HG03521 (cell line): ENCODE measurements around the gene PRG2.
"Not testable (repeated sequence)": the region's sequence is repeated elsewhere in the genome, so short reads cannot be mapped to it uniquely, and the experiment has no call there.

Experiments used
- ATAC-seq: cut with Tn5 transposase; IDR thresholded peaks from one replicate; pipeline ENCODE4 v1.9.1; 2021; ENCODE audit warnings: mild to moderate bottlenecking, moderate library complexity; ENCODE audit not compliant: unreplicated experiment

Gene PRG2

DNA sequence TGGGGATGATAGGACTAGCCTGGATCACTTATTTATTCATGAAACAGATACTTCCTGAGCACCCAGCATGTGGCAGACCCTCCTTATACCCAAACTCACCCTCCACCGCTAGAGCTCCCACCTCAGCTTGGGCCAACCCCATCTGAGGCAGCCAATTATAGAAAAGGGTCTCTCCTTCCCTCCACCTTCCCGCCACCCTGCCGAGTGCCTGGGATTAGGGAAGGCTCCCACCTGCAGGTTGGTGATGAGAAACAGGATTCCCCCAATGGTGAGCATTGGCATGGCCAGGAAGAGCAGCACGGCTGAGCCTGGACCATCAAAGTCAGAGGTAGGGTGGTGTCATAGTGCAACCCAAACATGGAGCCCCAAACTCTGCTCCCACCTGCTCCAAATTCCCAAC is 30.6 kb upstream of the PRG2 start:
- ATAC-seq, result no peak

DNA sequence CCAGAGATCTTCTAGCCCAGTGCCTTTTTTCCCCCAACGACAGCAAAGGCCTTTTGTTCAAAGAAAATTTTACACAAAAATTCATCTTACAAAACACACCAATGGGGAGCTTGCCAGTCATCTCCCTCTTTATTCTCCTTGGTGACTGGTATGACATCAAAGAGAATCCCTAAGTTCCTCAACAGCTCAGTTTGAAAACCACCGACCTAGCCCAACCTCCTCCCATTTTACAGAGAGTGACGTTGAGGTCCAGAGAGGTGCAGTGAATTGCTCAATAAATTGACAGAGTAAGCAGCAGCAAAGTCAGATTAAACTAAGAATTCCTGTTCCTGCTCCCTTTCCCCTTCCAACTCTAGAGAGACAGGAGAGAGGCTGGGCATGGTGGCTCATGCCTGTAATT is 28.7 kb upstream of the PRG2 start:
- ATAC-seq, result no peak

DNA sequence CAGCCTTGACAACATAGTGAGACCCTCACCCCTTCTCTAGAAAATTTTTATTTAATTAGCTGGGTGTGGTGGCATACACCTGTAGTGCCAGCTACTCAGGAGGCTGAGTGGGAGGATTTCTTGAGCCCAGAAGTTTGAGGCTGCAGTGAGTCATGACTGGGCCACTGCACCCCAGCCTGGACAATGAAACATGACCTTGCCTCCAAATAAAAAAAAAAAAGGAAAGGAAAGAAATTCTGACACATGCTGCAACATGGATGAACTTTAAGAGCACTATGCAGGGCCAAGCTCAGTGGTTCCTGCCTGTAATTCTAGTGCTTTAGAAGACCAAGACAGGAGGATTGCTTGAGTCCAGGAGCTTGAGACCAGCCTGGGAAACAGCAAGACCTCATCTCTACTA is 27.7 kb upstream of the PRG2 start:
- ATAC-seq, result no peak

DNA sequence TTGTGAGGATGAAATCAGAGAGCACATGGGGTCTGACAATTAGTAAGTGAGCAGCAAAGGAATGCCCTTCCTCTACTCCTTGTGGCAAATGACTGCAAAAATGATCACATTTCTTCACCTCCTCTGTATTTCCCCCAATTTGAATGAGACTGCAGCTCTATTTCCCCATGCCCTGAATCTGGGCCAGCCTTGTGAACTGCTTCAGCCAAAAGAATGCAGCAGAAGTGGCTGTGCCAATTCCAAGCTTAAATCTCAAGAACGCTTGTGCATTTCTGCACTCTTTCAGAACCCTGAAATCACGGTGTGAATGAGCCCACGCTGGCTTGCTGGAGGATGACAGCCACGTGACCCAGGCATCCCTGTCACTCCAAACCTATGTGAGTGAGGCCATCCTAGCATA is 26.6 kb upstream of the PRG2 start:
- no peak for ATAC-seq

DNA sequence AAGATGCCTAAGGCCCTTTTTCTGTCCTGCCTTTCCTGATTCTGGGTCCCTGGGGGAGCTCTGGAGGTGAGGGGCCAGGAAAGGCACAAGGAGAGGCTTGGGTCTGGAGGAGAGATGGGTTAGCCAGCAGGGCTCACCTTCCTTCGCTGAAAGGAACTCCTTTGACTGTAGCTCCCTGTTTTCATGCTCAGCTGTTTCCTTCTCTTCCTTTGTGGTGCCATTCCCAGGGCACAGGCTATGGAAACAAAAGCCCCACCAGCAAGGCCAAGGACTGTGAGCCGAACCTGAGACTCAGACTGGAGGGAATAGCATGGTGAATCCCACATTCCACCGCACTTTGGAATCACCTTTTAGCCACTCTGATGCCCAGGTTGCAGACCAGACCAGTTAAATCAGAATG is 26.0 kb upstream of the PRG2 start:
- ATAC-seq, result no peak

DNA sequence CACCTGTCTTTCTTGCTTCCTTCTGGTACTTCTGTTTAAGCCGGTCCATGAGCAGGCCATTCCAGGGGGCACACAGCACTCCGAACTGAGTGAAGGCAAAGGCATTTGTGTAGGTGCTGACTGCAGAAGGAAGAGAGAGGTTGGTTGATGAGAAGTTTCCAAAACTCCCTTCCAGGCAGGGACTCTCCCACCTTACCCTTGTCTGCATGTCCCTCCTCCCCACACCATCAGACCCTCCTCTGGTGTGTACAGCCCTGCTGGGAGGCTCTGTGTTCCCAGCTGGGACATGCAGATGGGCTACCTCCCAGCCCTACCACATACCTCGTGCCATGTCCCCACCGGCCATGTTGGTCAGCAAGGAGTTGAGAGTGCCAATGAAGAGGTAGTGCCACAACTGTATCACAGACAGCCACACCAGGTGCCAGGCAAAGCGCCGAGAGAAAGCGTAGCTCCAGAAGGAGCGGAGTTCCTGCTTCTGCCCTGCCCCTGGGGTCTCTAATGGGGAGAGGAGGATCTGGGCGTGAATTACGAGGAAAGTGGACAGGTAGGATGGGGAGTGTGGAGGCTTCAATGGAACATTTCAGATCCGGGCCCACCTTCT is 24.3 kb upstream of the PRG2 start:
- ATAC-seq, result no peak

DNA sequence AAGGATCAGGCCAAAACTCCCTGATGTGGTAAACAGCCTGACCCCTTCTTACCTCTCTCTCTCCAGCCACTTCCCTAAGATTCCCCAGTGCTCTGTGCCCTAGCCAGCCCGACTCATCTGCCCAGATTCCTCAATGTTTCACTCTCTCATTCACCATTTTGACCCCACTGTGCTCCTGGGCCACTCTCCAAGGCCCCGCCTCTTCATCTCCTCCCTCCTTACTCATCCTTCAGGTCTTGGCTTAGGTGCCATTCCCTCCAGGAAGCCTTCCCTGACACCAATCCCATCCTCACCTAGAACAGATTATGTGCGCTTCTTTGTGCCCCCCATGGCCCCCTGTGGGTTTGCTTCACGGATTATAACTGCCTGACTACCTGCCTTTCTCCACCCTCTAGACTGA is 23.2 kb upstream of the PRG2 start:
- no peak for ATAC-seq

DNA sequence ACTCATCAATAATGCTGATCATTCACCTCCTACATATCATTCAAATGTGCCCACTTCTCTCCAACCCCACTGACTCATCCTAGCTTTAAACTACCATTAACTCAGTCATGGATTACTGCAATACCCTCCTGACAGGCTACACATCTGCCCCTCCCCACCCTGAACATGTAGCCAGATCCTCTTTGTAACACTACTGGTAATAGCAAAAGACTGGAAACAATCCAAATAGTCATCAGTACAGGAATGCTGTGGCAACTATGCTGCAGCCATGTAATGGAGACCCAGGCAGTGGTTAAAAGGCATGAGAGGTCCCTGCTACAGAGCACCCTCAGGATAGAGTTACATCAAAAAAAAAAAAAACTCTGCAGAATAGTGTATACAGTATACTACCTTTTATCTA is 19.8 kb upstream of the PRG2 start:
- no peak for ATAC-seq

DNA sequence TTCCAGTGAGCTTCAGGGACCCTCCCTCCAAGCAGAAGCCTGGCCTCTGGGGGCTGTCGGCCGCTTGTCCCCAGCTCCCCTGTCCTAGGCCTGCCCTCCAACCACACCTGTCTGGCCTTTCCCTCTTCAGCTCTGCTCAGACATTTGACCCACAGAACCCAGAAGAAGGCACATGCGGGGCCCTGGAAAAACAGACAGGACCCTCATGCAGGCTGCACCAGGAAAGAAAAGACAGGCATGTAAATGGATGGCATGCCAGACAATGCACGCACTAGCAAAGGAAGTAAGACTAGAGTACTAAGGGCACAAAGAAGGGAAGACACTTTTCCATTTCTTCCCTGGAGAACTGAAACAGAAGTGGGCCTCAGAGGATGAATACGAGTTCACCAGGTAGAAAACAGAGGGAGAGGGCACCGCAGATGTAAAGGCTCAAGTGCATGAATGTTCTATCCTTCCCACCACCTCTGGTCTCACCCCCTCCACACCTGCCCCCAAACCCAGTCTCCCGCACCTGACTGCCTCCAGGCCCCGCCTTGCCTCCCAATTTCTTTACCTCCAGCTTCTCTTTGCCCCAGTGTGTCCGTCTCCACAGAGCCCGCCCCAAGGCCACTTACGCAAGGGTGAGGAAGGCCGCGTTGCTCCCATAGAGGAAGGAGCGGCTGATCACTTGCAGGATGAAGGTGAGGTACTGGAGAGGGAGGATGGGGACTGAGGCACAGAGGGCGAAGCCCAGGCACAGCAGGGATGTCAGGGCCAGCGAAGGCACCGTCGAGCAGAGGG is 19.1 kb upstream of the PRG2 start:
- ATAC-seq, result no peak

DNA sequence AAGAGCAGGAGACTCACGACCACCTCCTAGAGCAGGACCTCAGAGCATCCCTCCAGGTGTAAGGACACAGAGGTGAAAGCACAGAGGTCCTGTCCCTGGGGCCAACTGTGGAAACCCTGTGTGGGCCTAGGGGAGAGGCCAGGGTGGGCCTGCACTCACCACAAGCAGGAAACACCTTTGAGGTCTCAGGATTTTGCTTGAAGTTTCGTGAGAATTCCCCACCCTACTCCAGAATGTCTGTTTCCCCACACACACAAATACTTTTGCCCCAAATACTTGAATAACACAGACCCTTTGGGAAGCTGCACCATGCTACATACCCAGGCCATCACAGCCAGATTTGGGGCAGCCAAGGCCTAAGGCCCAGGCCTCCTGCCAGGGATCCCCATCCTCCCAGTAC is 18.3 kb upstream of the PRG2 start:
- ATAC-seq, result no peak

DNA sequence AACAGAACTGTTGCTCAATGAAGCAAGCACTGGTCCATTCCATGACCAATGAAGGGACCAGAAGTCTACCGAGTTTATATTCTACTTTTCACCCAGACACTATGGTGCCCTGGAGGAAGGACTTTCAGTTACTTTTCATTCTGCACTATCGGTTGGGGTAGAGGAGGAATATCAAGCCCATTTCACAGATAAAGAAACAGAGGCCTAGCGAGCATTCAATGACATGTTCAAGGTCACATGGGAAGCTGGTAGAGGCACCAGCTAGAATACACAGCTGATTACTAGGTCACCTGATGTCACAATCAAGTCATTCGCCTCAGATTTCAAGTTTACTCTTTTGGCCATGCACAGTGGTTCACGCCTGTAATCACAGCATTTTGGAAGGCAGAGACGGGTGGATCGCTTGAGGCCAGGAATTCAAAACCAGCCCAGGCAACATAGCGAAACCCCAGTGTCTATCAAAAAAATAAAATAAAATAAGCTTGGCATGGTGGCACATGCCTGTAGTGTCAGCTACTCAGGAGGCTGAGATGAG is 17.6 kb upstream of the PRG2 start:
- no peak for ATAC-seq

DNA sequence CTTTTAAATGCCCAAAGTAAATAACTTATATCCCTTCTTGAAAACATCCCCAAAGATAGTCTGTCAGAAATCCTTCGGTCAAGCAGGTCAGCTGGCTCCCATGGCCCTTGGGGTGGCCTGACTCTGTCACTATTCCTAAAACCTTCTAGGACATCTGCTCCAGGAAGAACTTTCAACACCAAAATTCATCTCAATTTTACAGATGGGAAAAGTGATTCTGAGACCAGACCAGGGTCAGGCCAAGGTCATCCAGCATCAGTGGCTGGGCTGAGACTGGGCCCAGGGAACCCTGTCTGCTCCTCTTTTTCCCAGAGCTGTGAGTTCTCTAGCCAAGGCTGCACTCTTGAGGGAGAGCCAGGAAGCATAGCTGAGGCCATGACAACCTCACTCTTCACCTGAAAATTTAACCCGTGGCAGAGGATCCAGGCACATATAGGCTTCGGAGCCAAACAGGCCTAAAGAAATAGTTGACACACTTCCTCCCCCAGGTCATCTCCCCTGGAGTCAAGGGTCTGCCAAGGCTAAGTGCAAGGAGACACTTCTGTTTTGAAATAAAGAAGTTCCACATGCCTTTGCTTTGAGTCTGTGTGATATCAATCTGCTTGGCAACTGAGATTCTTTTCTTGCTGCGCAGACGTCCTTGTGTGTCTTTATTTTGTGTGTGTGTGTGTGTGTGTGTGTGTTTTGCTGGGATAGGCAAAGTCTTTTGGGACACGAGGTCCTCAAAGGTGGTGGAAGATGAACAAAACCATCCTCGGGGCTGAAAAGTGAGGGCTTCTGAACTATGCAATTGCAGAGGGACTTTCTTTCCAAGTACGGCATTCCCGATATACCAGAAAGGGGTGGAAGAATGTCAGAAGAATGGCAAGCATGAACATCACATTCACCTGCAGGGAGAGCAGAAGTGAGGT is 16.8 kb upstream of the PRG2 start:
- ATAC-seq, result no peak

DNA sequence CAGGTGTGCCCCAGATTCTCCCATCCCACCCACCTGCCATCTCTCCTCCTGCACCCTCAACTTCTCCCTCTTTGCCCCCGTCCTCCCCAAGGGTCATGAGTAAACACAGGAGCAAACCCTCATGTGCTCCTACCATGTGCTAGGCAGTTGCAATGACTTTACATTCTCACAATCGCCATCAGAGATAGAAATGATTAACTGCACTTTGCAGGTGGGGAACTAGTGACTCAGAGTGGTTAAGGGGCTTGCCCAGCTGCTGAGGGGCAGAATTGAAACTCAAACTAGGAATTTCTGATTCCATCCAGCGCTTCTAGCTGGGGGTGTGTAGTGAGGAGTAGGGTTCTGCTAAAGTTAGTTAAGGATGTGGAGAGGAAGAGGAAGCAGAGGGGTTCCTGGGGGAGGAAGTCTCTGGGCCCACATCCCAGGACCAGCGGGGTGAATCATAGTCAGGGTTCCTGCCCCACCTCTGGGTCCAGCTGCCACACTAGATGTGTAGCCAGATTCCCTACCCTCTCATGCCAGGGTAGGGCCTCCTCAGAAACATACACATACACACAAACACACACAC is 16.0 kb upstream of the PRG2 start:
- peak; percentile 64 for ATAC-seq

DNA sequence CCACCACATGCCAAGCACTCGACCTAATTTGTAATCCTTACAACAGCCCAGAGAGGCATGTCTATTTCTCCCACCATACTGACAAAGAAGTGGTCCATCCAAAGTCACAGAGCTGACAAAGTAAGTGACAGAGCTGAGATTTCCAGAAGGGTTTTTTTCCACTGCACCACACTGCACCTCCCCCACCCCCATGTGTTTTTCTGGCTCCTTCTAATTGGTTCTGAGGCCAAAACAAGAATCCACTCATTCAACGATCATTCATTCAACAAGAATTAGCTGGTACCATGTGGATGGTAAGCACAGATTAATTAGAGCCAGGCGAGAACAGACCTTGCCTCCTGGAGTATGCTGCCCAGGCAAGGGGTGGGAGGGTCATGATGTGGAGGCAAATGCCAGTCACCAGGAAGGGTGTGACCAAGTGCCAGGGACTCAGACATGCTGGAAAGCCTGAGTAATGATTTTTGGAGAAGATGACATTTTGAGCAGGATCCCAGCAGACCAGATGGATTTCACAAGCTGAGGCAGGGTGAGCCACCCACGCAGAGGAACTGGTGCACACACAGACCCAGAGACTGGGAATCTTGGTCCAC is 14.9 kb upstream of the PRG2 start:
- no peak for ATAC-seq

DNA sequence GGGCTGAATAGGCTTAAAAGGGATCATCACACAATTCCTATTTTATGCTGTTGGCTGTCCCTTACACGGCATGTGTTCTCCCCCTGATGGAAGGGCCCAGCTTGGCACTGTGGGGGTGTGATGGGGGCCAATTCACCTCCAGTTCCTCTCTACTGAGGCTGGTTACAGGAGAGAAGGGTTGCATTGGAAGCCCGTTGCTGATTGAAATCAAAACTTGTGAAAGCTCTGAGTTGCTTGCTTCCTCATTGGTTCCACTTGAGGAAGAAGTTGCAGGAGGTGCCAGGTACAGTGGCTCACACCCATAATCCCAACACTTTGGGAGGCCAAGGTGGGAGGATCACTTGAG is 13.3 kb upstream of the PRG2 start:
- no peak for ATAC-seq

DNA sequence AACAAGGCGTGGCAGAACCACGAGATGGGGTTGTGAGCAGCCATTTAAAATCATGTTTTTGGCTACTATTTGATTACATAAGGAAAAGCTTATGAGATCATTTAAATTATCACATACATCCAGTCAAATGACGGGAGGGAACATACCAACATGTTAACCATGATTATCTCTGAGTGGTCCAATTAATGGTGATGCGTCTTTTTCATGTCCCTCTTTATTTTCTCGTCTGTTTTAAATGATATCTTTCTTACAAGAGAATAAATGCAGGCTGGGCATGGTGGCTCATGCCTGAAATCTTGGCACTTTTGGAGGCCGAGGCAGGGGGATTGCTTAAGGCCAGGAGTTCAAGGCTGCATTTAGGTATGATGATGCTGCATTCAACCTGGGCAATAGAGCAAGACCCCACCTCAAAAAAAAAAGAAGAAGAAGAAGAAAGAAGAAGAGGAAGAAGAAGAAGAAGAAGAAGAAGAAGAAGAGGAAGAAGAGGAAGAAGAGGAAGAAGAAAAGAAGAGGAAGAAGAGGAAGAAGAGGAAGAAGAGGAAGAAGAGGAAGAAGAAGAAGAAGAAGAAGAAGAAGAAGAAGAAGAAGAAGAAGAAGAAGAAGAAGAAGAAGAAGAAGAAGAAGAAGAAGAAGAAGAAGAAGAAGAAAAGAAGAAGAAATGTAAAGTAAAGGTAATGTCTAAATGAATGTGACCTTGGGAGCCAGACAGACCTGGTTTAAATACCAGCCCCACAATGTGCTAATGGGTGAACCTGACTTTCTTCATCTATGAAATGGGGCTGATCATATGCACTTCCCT is 12.8 kb upstream of the PRG2 start:
- not testable (repeated sequence) for ATAC-seq

DNA sequence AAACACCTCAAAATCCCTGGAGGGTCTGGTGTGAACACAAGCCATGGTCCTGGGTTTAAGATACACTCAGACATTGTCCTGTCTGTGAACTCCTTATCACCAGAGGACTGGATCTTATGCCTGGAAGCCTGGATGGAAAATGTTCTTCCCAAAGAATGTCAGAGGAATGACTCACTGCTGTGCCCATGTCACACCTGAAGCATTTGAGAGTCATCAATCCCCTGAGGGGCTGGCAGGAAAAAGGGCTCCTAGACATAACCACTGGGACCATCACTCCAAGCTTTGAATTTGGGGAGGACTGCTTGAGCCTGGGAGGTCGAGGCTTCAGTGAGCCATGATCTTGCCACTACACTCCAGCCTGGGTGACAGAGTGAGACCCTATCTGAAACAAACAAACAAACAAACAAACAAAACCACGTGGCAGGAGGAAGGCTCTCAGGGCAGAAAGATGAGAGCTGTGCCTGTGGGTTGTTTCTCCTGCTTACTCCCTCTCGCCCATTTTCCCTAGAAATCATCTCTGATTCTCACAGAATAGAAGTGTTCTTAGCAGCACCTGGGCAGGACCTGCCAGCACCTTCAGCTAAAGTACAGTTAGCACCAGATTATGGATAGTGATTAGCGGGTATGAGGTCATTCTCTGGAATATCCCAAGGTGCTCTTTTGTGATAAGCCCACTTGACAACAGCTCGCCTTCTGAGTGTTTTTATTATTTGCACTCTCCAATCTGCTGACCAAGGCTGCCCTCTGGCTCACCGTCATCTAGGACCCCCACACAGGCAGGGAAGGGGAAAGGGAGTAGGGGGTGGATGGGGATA is 11.9 kb upstream of the PRG2 start:
- ATAC-seq, result no peak

DNA sequence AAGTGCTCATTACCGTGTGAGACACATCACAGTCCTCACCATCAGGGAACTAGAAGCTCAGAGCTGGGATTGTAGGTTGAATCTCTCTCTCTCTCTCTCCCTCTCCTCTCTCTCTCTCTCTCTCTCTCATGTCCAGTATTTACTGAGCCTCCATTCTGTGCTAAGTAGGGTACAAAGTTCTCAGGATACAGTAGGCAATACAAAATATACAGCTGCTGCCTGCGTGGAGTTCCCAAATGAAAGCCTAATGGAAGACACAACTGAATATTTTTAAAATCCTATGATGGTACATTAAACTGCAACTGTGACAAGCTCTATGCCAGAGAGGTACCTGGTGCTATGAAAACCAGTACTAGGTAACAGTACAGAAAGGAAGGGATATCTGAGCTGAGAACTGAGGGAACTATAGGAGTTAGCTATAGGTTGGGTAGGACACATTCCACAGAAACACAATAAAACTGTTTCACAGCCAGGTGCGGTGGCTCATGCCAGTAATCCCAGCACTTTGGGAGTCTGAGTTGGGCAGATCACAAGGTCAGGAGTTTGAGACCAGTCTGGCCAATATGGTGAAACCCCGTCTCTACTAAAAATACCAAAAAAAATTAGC is 9.6 kb upstream of the PRG2 start:
- ATAC-seq, result no peak

DNA sequence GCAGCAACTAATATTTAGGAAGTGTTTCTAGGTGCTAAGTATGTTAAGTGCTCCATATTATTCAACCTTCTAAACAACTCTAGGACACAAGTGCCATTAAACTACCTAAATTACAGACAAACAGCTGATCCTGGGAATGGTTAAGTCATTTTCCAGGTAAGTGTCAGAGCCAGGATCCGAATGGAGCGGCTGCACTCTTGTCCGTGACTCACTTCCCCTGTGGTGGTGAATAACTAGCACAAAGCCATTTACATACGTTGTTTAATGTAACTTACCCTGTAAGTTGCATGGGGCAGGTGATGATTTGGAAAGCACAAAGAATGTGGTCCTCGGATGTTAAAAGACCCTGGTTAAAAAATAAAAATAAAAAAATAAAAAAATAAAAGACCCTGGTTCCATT is 8.8 kb upstream of the PRG2 start:
- ATAC-seq, result no peak
